ENCODE data around the gene ZKSCAN5.
"Not testable (repeated sequence)": the region's sequence is repeated elsewhere in the genome, so short reads cannot be mapped to it uniquely, and the experiment has no call there.

The ZKSCAN5 gene

GRCh38 chr7:99498546-99498944 is 5.9 kb upstream of the ZKSCAN5 start:
- no peak for FAIRE-seq

GRCh38 chr7:99499371-99499720 is 5.1 kb upstream of the ZKSCAN5 start:
- FAIRE-seq, result no peak

DNA sequence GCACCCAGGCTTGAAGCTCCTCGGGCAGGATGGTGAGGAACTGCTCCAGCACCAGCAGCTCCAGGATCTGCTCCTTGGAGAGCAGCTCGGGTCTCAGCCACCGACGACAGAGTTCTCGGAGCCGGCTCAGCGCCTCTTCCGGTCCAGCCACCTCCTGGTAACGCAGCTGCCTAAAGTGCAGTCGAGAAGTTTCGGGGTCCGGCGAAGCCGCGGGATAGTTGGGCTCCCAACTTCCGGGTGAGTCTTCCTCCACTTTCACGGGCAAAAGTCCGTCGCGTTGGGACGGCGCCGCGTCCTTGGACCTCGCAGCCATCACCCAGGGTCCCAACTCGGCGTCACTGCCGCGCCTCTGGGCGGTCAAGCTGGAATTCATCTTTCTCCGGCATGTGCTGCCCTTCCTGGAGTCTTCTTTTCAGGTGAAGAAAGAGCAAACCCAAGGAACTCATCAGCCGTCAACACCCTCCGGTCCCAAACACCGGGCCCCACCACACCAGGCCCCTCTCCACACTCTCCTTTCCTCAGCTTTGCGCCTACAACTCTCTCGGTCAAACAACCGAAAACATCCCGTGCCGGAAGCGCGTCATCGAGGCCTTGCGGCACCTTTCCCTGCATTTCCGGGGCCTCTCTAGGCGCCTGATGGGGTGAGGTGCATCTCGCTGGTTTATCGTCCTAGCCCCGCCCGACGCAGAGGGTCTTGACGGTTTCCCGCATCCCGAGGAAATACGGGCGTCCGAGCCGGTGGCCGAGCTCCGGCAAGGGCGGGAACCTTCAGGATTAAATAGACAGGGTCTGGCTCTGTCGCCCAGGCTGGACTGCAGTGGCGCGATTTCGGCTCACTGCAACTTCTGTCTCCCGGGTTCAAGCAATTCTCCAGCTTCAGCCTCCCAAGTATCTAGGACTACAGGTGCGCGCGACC is 4.5 kb upstream of the ZKSCAN5 start, which contains the start of gene ZNF394:
Gene ZNF394, minus strand, starts transcription at position 561 of the 916 bp plus-strand sequence. Its CDS starts 188 bp downstream, at position 373.
- peak; percentile 72 for FAIRE-seq

DNA sequence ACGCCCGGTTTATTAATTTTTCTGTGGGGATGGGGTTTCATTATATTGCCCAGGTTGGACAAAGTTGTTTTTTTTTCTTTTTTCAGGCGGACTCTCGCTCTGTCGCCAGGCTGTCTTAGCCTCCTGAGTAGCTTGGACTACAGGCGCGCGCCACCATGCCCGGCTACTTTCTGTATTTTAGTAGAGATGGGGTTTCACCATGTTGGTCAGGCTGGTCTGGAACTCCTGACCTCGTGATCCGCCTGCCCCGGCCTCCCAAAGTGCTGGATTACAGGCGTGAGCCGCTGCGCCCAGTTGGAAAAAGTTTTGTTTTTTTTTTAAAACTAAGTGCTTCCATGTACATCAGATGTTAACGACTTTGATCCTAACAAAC is 3.8 kb upstream of the ZKSCAN5 start:
- no peak for FAIRE-seq

- FAIRE-seq, result not testable (repeated sequence)
Observed at GRCh38 chr7:99501236-99501635, 3.2 kb upstream of the ZKSCAN5 start.

GRCh38 chr7:99504281-99504602 is 220 bp upstream of the ZKSCAN5 start:
- peak; percentile 87 for FAIRE-seq

DNA sequence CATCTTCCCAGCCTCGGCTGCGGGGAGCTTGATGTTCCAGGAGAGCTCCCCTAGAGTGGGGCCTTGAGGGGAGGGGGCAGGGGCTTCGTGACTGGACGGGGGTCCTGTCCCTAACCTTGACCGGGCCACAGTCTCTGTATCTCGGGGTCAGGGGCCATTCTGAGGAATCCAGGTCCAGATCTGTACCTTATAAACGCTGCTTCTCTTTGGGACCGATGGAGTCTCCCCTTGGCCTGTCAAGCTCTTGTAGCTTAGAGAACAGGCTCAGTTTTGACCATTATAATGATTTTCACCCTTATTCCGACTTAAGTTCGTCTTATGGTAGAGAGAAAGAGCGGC is 831 bp downstream of the ZKSCAN5 start:
- FAIRE-seq, result no peak

DNA sequence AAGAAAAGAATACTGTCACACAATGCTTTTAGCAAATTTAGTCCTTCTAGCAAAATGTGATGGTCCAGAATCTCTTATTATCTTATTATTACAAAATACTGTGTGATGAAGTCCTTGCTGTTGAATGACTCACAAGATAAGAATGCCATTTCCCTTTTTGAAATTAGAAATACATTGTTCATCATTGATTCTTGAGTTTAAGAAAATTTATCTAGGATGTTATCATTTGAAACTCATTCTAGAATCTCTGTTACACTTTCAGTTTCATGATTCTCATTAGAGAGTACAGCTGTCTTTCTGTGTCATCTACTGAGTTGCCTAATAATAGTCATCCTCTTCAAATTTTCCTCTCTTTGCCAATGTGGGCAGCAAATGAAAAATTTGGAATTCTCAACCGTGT is 9.6 kb downstream of the ZKSCAN5 start:
- no peak for FAIRE-seq

- FAIRE-seq, result no peak
Observed at GRCh38 chr7:99521399-99521798, 16.9 kb downstream of the ZKSCAN5 start.

DNA sequence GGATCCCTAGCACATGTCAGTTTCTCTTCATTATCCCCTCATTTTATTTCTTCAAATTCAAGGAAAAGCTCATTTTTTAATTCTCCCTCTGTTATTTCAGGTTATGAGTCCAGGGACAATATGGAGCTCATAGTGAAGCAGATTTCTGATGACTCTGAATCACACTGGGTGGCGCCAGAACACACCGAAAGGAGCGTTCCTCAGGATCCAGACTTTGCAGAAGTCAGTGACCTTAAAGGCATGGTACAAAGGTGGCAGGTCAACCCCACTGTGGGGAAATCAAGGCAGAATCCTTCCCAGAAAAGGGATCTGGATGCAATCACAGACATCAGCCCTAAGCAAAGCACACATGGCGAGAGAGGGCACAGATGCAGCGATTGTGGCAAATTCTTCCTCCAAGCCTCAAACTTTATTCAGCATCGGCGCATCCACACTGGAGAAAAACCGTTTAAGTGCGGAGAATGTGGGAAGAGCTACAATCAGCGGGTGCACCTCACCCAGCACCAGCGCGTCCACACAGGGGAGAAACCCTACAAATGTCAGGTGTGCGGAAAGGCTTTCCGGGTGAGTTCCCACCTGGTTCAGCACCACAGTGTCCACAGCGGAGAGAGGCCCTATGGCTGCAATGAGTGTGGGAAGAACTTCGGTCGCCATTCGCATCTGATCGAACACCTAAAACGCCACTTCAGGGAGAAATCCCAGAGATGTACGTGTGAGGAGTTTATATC is 21.4 kb downstream of the ZKSCAN5 start:
- no peak for FAIRE-seq

DNA sequence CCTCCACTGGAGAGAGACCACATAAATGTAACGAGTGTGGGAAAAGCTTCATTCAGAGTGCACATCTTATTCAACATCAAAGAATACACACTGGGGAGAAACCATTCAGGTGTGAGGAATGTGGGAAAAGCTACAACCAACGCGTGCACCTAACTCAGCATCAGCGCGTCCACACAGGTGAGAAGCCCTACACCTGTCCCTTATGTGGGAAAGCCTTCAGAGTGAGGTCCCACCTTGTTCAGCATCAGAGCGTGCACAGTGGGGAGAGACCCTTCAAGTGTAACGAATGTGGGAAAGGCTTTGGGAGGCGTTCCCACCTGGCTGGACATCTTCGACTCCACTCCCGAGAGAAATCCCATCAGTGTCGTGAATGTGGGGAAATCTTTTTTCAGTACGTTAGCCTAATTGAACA is 26.9 kb downstream of the ZKSCAN5 start:
- FAIRE-seq, result no peak

DNA sequence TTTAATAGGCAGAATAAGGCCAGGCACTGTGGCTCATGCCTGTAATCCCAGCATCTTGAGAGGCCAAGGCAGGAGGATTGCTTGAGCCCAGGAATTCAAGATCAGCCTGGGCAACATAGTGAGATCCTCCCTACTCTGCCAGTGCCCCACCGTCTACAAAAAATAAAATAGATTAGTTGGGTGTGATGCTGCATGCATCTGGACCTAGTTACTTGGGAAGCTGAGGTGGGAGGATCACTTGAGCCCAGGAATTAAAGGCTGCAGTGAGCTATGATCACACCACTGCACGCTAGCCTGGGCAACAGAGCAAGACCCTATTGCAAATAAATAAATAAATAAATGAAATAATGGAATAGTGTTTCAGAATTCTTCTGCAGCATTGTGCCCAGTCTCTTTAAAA is 31.2 kb downstream of the ZKSCAN5 start:
- no peak for FAIRE-seq

DNA sequence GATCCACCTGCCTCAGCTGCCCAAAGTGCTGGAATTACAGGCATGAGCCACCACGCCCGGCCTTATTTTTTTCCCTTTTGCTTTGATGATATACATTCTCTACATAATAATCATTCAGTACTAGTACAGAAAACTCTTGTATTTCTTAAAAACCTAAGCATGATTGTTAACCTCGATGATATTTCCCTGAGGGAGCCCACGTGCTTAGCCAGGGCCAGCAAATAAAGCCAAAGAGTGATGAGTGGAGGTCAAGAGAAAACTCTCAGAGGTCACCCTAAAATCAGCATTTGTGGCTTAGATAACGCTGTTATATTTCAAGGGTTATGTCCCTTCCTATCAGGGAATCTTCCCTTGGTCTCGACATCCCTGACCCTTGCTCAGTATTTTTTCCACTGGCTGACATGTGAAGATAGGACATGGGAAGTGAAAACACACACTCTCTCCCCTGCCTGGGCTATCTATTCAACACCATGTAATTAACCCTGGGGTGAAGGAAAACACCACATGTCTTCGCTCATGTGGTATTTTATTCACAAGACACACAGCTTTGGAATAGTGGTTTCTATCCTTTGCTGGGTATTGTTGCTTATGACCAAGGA is 34.9 kb downstream of the ZKSCAN5 start:
- no peak for FAIRE-seq

GRCh38 chr7:99540542-99540941 is 36.1 kb downstream of the ZKSCAN5 start:
- no peak for FAIRE-seq

GRCh38 chr7:99541212-99541611 is 36.8 kb downstream of the ZKSCAN5 start:
- FAIRE-seq, result no peak

- no peak for FAIRE-seq
Observed at GRCh38 chr7:99543081-99543671, 38.7 kb downstream of the ZKSCAN5 start.

- no peak for FAIRE-seq
Observed at GRCh38 chr7:99543916-99544315, 39.5 kb downstream of the ZKSCAN5 start.

GRCh38 chr7:99545308-99545707 is 40.8 kb downstream of the ZKSCAN5 start:
- FAIRE-seq, result not testable (repeated sequence)

DNA sequence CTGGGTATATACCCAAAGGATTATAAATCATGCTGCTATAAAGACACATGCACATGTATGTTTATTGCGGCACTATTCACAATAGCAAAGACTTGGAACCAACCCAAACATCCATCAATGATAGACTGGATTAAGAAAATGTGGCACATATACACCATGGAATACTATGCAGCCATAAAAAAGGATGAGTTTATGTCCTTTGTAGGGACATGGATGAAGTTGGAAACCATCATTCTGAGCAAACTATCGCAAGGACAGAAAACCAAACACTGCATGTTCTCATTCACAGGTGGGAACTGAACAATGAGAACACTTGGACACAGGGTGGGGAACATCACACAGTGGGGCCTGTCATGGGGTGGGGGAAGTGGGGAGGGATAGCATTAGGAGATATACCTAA is 45.1 kb downstream of the ZKSCAN5 start:
- not testable (repeated sequence) for FAIRE-seq

DNA sequence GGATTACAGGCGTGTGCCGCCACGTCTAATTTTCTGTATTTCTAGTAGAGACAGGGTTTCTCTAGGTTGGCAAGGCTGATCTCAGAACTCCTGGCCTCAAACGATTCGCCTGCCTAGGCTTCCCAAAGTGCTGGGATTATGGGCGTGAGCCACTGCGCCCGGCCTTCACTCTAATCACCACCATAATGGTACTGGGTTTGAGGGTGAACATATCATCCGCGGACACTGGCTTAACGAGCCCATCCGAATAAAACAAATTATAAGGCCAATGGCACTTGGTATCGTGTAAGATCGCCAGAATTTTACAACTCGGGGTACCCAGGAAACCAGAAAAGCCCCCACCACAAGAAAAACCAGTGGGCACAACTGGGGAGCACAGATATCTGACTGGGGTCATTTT is 46.9 kb downstream of the ZKSCAN5 start:
- FAIRE-seq, result no peak

- peak; percentile 80 for FAIRE-seq
Observed at GRCh38 chr7:99551767-99552463, 47.5 kb downstream of the ZKSCAN5 start, which contains the start of gene FAM200A. Gene FAM200A, minus strand, starts transcription at chr7:99552114. Its CDS starts 3,707 bp downstream, at chr7:99548407.

GRCh38 chr7:99553039-99553438 is 48.6 kb downstream of the ZKSCAN5 start:
- no peak for FAIRE-seq

- FAIRE-seq, result no peak
Observed at GRCh38 chr7:99554939-99555338, 50.5 kb downstream of the ZKSCAN5 start.

Data from G401.6 (cell line).